SH-SY5Y (cell line): ENCODE measurements around the gene KEAP1.

Source experiments
- GATA2 ChIP-seq: IDR thresholded peaks from 2 replicates; pipeline ENCODE4 v1.6.1; 2011; ENCODE audit warnings: mild to moderate bottlenecking, low read depth, low read length
- GATA3 ChIP-seq: IDR thresholded peaks from 2 replicates; pipeline ENCODE4 v1.6.1; 2011; ENCODE audit warnings: low read depth, mild to moderate bottlenecking, low read length, moderate library complexity

- TF ChIP-seq GATA2 (no peak), GATA3 (no peak)
These were observed 52.8 kb downstream of the KEAP1 start for GRCh38 chr19:10450191-10450852.
